Fibroblast of skin of back (primary cell): Measurements from ENCODE around the gene OPRM1.

Experiments
- DNase-seq: peaks from one replicate; pipeline ENCODE4 v3.0.0-alpha.2; 2013

OPRM1 gene

GRCh38 chr6:154086510-154086909 is 47.5 kb downstream of the OPRM1 start:
- DNase-seq: no peak

GRCh38 chr6:154092326-154092962 is 53.4 kb downstream of the OPRM1 start:
- DNase-seq: no peak

GRCh38 chr6:154093231-154094044 is 54.4 kb downstream of the OPRM1 start:
- DNase-seq: no peak

- DNase-seq: no peak
These were observed 56.5 kb downstream of the OPRM1 start for GRCh38 chr6:154095571-154095970.

GRCh38 chr6:154096316-154096715 is 57.3 kb downstream of the OPRM1 start:
- DNase-seq: no peak

- no peak for DNase-seq
These were observed 57.8 kb downstream of the OPRM1 start for GRCh38 chr6:154096834-154097233.

GRCh38 chr6:154099211-154099610 is 60.2 kb downstream of the OPRM1 start:
- no peak for DNase-seq

- no peak for DNase-seq
These were observed 67.2 kb downstream of the OPRM1 start for GRCh38 chr6:154106251-154106650.

- peak; percentile 18 for DNase-seq
These were observed 72.0 kb downstream of the OPRM1 start for GRCh38 chr6:154111025-154111424.

GRCh38 chr6:154112181-154112809 is 73.3 kb downstream of the OPRM1 start:
- DNase-seq: no peak

GRCh38 chr6:154113392-154113791 is 74.4 kb downstream of the OPRM1 start:
- no peak for DNase-seq

GRCh38 chr6:154117485-154117884 is 78.4 kb downstream of the OPRM1 start:
- DNase-seq: no peak

GRCh38 chr6:154122195-154122925 is 83.3 kb downstream of the OPRM1 start:
- no peak for DNase-seq

- no peak for DNase-seq
These were observed 84.3 kb downstream of the OPRM1 start for GRCh38 chr6:154123155-154123956.

GRCh38 chr6:154125421-154125820 is 86.4 kb downstream of the OPRM1 start:
- no peak for DNase-seq

GRCh38 chr6:154127657-154128056 is 88.6 kb downstream of the OPRM1 start:
- no peak for DNase-seq

- no peak for DNase-seq
These were observed 95.6 kb downstream of the OPRM1 start for GRCh38 chr6:154134471-154135147.

- DNase-seq: no peak
These were observed 99.8 kb downstream of the OPRM1 start for GRCh38 chr6:154138793-154139192.

GRCh38 chr6:154139892-154140291 is 100.9 kb downstream of the OPRM1 start:
- DNase-seq: no peak

GRCh38 chr6:154140743-154141142 is 101.7 kb downstream of the OPRM1 start:
- DNase-seq: no peak

- no peak for DNase-seq
These were observed 104.7 kb downstream of the OPRM1 start for GRCh38 chr6:154143753-154144152.
